Measurements from ENCODE around the gene LHPP.

GRCh38 chr10:124632566-124632965 lies 170.9 kb downstream of the LHPP start:
- TF ChIP-seq ZNF274 (IDR thresholded peaks at IDR 0.05; ENCODE audit: low read depth, low read length), result no peak
- TF ChIP-seq SUZ12 (IDR thresholded peaks at IDR 0.05; ENCODE audit: extremely low read depth, insufficient read depth, insufficient read length), result no peak
- no peak for TF ChIP-seq YY1 (IDR thresholded peaks at IDR 0.05; ENCODE audit: insufficient read depth, insufficient read length)
